Endothelial cell of umbilical vein (primary cell): Measurements from ENCODE around the gene TOP2A. TPM values are rescaled to one million over a fixed set of nuclear protein-coding genes. Genes with fewer than 3 reads are reported as not detected.

Experiments used
- BruUV-seq: library from RNA; stranded (reverse); fragments of 400-500 nt; replicated peaks from 2 replicates; lab custom pipeline; 2021; lab: Mats Ljungman, UMichigan
- CTCF ChIA-PET: fragments of 300-600, 350-600 bp; sonication (Branson Sonifier 250); formaldehyde crosslinking; loops from one replicate; lab custom pipeline; 2021; ENCODE audit warnings: antibody characterized with exemption, inconsistent platforms; lab: Charles Lee
- POLR2A ChIA-PET: fragments of 300-600, 350-600 bp; sonication (Branson Sonifier 250); formaldehyde crosslinking; loops from one replicate; lab custom pipeline; 2021; ENCODE audit warnings: antibody characterized with exemption, inconsistent platforms; lab: Charles Lee
- DNase-seq: peaks from one replicate; pipeline ENCODE4 v3.0.0-alpha.2; 2011; ENCODE audit warnings: low read depth, low spot score
- FAIRE-seq: peaks from 2 replicates; lab custom pipeline; 2011; peaks lifted over from hg19 to GRCh38; lab: Jason Lieb, UNC
- H2AFZ ChIP-seq: 2 replicates; pipeline ENCODE4 v1.6.0; 2012; ENCODE audit warnings: low read depth, low read length, control low read depth, inconsistent platforms
- H3K27ac ChIP-seq: 2 replicates; pipeline ENCODE4 v1.5.1; 2011; ENCODE audit warnings: low read depth, mild to moderate bottlenecking, control low read depth, low read length, moderate library complexity; ENCODE audit not compliant: insufficient read depth
- H3K27me3 ChIP-seq, 2 experiments: 2 replicates each; pipeline versions ENCODE4 v1.6.0 to v1.6.1; 2011; ENCODE audit warnings: low read length in 2 of 2, mixed read lengths in 1 of 2; ENCODE audit not compliant: control insufficient read depth in 2 of 2, insufficient read depth in 2 of 2
- H3K36me3 ChIP-seq, 2 experiments: 2 replicates in 1 of 2; 3 replicates in 1 of 2; pipeline ENCODE4 v1.5.1; 2011; ENCODE audit warnings: low read length in 2 of 2, mild to moderate bottlenecking in 1 of 2, moderate library complexity in 1 of 2; ENCODE audit not compliant: control insufficient read depth in 2 of 2, insufficient read depth in 2 of 2; ENCODE audit errors: extremely low read depth in 1 of 2
- H3K4me1 ChIP-seq: 3 replicates; pipeline ENCODE4 v1.5.1; 2011; ENCODE audit warnings: mild to moderate bottlenecking, low read length; ENCODE audit not compliant: control insufficient read depth, insufficient read depth; ENCODE audit errors: extremely low read depth
- H3K4me2 ChIP-seq: 2 replicates; pipeline ENCODE4 v1.6.1; 2011; ENCODE audit warnings: low read length, control low read depth, mixed read lengths; ENCODE audit not compliant: insufficient read depth
- H3K4me3 ChIP-seq, 3 experiments: fragments of 200-600 bp in 1 of 3; sonication (generic), shearing (Covaris generic) in 1 of 3; replicated peaks in 1 of 3; 2 replicates each; pipeline ENCODE4 v1.5.1; 2011 to 2016; ENCODE audit warnings: control low read depth in 3 of 3, low read length in 3 of 3, mild to moderate bottlenecking in 2 of 3, inconsistent platforms in 1 of 3, low read depth in 1 of 3, moderate library complexity in 1 of 3; ENCODE audit not compliant: insufficient read depth in 1 of 3
- H3K79me2 ChIP-seq: 2 replicates; pipeline ENCODE4 v1.6.0; 2012; ENCODE audit warnings: low read length, inconsistent platforms; ENCODE audit not compliant: control insufficient read depth, insufficient read depth
- H3K9ac ChIP-seq: replicated peaks from 2 replicates; pipeline ENCODE3; 2011; ENCODE audit warnings: low read length, control low read depth; ENCODE audit not compliant: insufficient read depth; ENCODE audit errors: extremely low read depth
- H3K9me1 ChIP-seq: replicated peaks from 3 replicates; pipeline ENCODE4 v1.6.0; 2011; ENCODE audit warnings: mild to moderate bottlenecking, low read length; ENCODE audit not compliant: control insufficient read depth, insufficient read depth; ENCODE audit errors: extremely low read depth
- H3K9me3 ChIP-seq: replicated peaks from 2 replicates; pipeline ENCODE4 v1.5.1; 2012; ENCODE audit warnings: low read length, inconsistent platforms; ENCODE audit not compliant: control insufficient read depth, insufficient read depth
- H4K20me1 ChIP-seq: replicated peaks from 2 replicates; pipeline ENCODE3; 2011; ENCODE audit warnings: mild to moderate bottlenecking, low read length; ENCODE audit not compliant: control insufficient read depth, insufficient read depth; ENCODE audit errors: extremely low read depth
- CTCF ChIP-seq, 2 donors: IDR thresholded peaks; 1 replicate in 1 of 2; 2 replicates in 1 of 2; pipeline ENCODE4 v1.5.1; 2011; ENCODE audit warnings: low read length in 2 of 2, mild to moderate bottlenecking in 2 of 2, moderate library complexity in 2 of 2, control low read depth in 1 of 2, inconsistent platforms in 1 of 2, low read depth in 1 of 2; ENCODE audit not compliant: insufficient read depth in 1 of 2; ENCODE audit errors: extremely low read depth in 1 of 2
- EZH2 ChIP-seq: IDR thresholded peaks from 2 replicates; pipeline ENCODE4 v1.6.1; 2012; ENCODE audit warnings: borderline replicate concordance, low read depth, mild to moderate bottlenecking, moderate library complexity, low read length, inconsistent platforms; ENCODE audit not compliant: severe bottlenecking
- FOS ChIP-seq: IDR thresholded peaks from 2 replicates; pipeline ENCODE4 v1.6.1; 2011; ENCODE audit warnings: mild to moderate bottlenecking, low read length, moderate library complexity, borderline replicate concordance; ENCODE audit not compliant: insufficient read depth
- GATA2 ChIP-seq: IDR thresholded peaks from 2 replicates; pipeline ENCODE4 v1.7.0; 2011; ENCODE audit warnings: low read depth, mild to moderate bottlenecking, moderate library complexity, mixed read lengths, low read length; ENCODE audit not compliant: insufficient read length, insufficient read depth
- JUN ChIP-seq: IDR thresholded peaks from 2 replicates; pipeline ENCODE4 v1.6.1; 2011; ENCODE audit warnings: borderline replicate concordance, low read depth; ENCODE audit not compliant: insufficient read length, insufficient read depth
- MAX ChIP-seq: IDR thresholded peaks from 2 replicates; pipeline ENCODE4 v1.6.1; 2011; ENCODE audit not compliant: insufficient read depth, insufficient read length
- MYC ChIP-seq: IDR thresholded peaks from one replicate; pipeline ENCODE4 v1.6.1; 2011; ENCODE audit warnings: mild to moderate bottlenecking, low read depth, low read length
- POLR2A ChIP-seq: IDR thresholded peaks from 2 replicates; pipeline ENCODE4 v1.6.1; 2012; ENCODE audit warnings: low read depth, mild to moderate bottlenecking, control low read depth, low read length
- POLR2AphosphoS5 ChIP-seq: IDR thresholded peaks from 2 replicates; pipeline ENCODE4 v1.6.1; 2012; ENCODE audit warnings: low read depth, mild to moderate bottlenecking, control low read depth, low read length, moderate library complexity; ENCODE audit not compliant: insufficient read depth
- dilution Hi-C: fragments of 300-500 bp; cut with MboI; formaldehyde crosslinking; loops from one replicate; pipeline ENCODE4 v1.15.0; 2019; ENCODE audit warnings: low sequenced_read_pairs; ENCODE audit not compliant: extremely low pct_ligation_motif_present
- intact Hi-C: fragments of 100-400 bp; cut with micrococcal nuclease; formaldehyde crosslinking; loops from one replicate; pipeline ENCODE4 v1.10.0; 2022
- polyA plus RNA-seq, 4 experiments: library from polyadenylated mRNA; depleted of rRNA in 3 of 4; stranded (reverse) in 3 of 4; unstranded in 1 of 4; fragments of >200 nt; gene quantifications; 2 replicates each; pipeline versions ENCODE4 v1.2.1 to v1.2.3, GENCODE V29; 2011 to 2012; ENCODE audit warnings: missing spikeins in 1 of 4
- total RNA-seq: library from RNA; stranded (reverse); gene quantifications from 2 replicates; pipeline ENCODE4 v1.2.3, GENCODE V29; 2021

The TOP2A gene
- total and polyA plus RNA-seq, 2 donors (not counting 3 experiments of a cell fraction or from before 2014, with no cell fraction given), result 31.3 to 160 TPM

GRCh38 chr17:40461732-40462342 lies 44.1 kb upstream of the TOP2A start:
- Histone ChIP-seq H3K4me2 (no peak overlapping the region), H3K36me3 (peaks cover 4 to 24% of the 10 kb centered on the region in 2 experiments), H2AFZ (no peak overlapping the region), H3K79me2 (no peaks in the 10 kb centered on the region), H3K4me3 (no peak overlapping the region), H3K4me1 (no peaks in the 10 kb centered on the region), H3K27me3 (peaks cover 0 to 6% of the 10 kb centered on the region in 2 experiments), H3K27ac (no peak overlapping the region), H3K9me1 (no peaks in the 10 kb centered on the region), H3K9ac (no peak overlapping the region), H4K20me1 (no peaks in the 10 kb centered on the region), H3K9me3 (no peaks in the 10 kb centered on the region)
- TF ChIP-seq MYC (no peak), MAX (no peak), EZH2 (no peak), FOS (no peak), JUN (no peak), POLR2AphosphoS5 (no peak), POLR2A (no peak), GATA2 (no peak), CTCF (IDR thresholded peaks at IDR 0.05; ENCODE audit: extremely low read depth in 1 of 2, insufficient read depth in 1 of 2, low read depth in 1 of 2, low read length in 2 of 2) (no peak)
- DNase-seq (no peak), FAIRE-seq (no peak)
- dilution Hi-C loops (no loop called here), intact Hi-C loops (no loop called here)
- ChIA-PET POLR2A (no interaction called here), CTCF (interaction anchor here (1.0 to 4.5 kb wide), 5 partner anchors 12 to 74 kb away, joined by 3 to 31 read pairs (median 4); no protein-coding TSS in a partner anchor)
- BruUV-seq, result no TSS peak
